ENCODE results near the gene GPR21.

GPR21 gene

GRCh38 chr9:123084256-123084655 lies 50.8 kb downstream of the GPR21 start:
- in situ Hi-C loops (cut with MboI; ENCODE audit: low sequenced_read_pairs, unreplicated experiment) = loop anchor here (10.0 kb wide), 1 partner anchor 271 kb away; the partner anchor contains the start of gene CRB2
- TF ChIP-seq, protein P1, sequence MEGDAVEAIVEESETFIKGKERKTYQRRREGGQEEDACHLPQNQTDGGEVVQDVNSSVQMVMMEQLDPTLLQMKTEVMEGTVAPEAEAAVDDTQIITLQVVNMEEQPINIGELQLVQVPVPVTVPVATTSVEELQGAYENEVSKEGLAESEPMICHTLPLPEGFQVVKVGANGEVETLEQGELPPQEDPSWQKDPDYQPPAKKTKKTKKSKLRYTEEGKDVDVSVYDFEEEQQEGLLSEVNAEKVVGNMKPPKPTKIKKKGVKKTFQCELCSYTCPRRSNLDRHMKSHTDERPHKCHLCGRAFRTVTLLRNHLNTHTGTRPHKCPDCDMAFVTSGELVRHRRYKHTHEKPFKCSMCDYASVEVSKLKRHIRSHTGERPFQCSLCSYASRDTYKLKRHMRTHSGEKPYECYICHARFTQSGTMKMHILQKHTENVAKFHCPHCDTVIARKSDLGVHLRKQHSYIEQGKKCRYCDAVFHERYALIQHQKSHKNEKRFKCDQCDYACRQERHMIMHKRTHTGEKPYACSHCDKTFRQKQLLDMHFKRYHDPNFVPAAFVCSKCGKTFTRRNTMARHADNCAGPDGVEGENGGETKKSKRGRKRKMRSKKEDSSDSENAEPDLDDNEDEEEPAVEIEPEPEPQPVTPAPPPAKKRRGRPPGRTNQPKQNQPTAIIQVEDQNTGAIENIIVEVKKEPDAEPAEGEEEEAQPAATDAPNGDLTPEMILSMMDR (IDR thresholded peaks at IDR 0.05; ENCODE audit: borderline replicate concordance, control extremely low read depth, extremely low read depth, insufficient read depth, missing control alignments) = no peak

More at GRCh38 chr9:123084256-123084655, 50.8 kb downstream of the GPR21 start:
- DNase-seq (ENCODE audit: low spot score) = no peak
